C1 segment of cervical spinal cord (tissue), 14 donors: Measurements from ENCODE around the gene KIAA2012.
"Not testable (repeated sequence)": the region's sequence is repeated elsewhere in the genome, so short reads cannot be mapped to it uniquely, and the experiment has no call there.

Experiments
- DNase-seq, 14 donors: peaks; one replicate each; lab custom pipeline; 2025; lab: John Stamatoyannopoulos, UW

The KIAA2012 gene

GRCh38 chr2:202114795-202115194, 41.7 kb downstream of the KIAA2012 start:
- DNase-seq, result no peak

- no peak for DNase-seq
Measured at GRCh38 chr2:202115479-202115971, 42.5 kb downstream of the KIAA2012 start.

- no peak for DNase-seq
Measured at GRCh38 chr2:202116691-202117090, 43.6 kb downstream of the KIAA2012 start.

GRCh38 chr2:202118168-202118567, 45.1 kb downstream of the KIAA2012 start:
- no peak for DNase-seq

GRCh38 chr2:202120828-202121227, 47.8 kb downstream of the KIAA2012 start:
- DNase-seq, result no peak

GRCh38 chr2:202121532-202122162, 48.6 kb downstream of the KIAA2012 start:
- DNase-seq, result peak in 7 of 14 donors; percentile 10 to 62 (median 29)

- peak in 2 of 14 donors; percentile 33 to 62 for DNase-seq
Measured at GRCh38 chr2:202122163-202122540, 49.1 kb downstream of the KIAA2012 start.

- peak in 1 of 14 donors; percentile 50 for DNase-seq
Measured at GRCh38 chr2:202122980-202123720, 50.1 kb downstream of the KIAA2012 start.

- no peak for DNase-seq
Measured at GRCh38 chr2:202124286-202124685, 51.2 kb downstream of the KIAA2012 start.

GRCh38 chr2:202127687-202128331, 54.8 kb downstream of the KIAA2012 start:
- no peak for DNase-seq

GRCh38 chr2:202129841-202130240, 56.8 kb downstream of the KIAA2012 start:
- no peak for DNase-seq

GRCh38 chr2:202133200-202133908, 60.3 kb downstream of the KIAA2012 start:
- DNase-seq, result no peak

GRCh38 chr2:202133909-202134265, 60.8 kb downstream of the KIAA2012 start:
- no peak for DNase-seq

- peak in 5 of 14 donors; percentile 2 to 13 (median 3) for DNase-seq
Measured at GRCh38 chr2:202135091-202135874, 62.2 kb downstream of the KIAA2012 start.

- not testable (repeated sequence) for DNase-seq
Measured at GRCh38 chr2:202136039-202136438, 63.0 kb downstream of the KIAA2012 start.

GRCh38 chr2:202136526-202136925, 63.5 kb downstream of the KIAA2012 start:
- no peak for DNase-seq

- DNase-seq, result no peak
Measured at GRCh38 chr2:202140522-202141252, 67.6 kb downstream of the KIAA2012 start.

GRCh38 chr2:202141329-202141947, 68.4 kb downstream of the KIAA2012 start:
- DNase-seq, result no peak

GRCh38 chr2:202142540-202142939, 69.5 kb downstream of the KIAA2012 start:
- no peak for DNase-seq

GRCh38 chr2:202147775-202148174, 74.7 kb downstream of the KIAA2012 start:
- no peak for DNase-seq
